Measurements from ENCODE around the gene PDE4B. TPM values are rescaled to one million over a fixed set of nuclear protein-coding genes. Genes with fewer than 3 reads are reported as not detected.

The PDE4B gene
- polyA plus RNA-seq, 1 donor (not counting 4 experiments of a cell fraction or from before 2014, with no cell fraction given), result 0.29 TPM

DNA sequence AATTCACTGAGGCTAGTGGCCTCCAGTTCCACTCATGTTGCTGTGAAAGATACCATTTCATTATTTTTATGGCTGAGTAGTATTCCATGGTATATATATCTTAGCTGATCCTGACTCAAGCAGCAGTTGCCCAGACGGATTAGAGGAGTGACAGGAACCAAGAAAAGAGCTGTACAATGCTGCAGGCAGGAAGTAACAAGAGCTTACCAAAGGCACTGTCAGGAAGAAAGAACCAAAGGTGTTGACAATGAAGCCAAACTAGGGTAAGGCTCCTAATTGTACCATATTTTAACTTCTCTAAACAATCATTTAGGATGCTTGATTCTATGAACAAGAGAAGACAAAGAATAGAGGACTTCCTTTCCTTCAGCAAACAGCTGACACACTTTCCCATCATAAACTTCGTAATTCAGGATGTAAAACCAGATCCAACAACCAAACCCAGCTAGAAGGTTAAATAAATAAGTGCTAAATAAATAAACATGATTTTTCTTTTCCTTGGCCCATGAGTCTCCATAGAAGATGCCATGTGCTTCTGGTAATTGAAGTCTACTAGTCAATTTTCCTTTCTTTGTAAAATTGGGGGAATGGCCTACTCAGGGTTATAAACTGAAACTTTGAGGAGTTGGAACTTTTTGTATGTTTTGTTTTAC lies 493.0 kb downstream of the PDE4B start:
- FAIRE-seq (no peak), DNase-seq (ENCODE audit: low read depth, low spot score) (no peak)
- dilution Hi-C loops (cut with MboI; ENCODE audit: extremely low pct_ligation_motif_present, low sequenced_read_pairs), result no loop called here
- Histone ChIP-seq H3K27ac (ENCODE audit: control insufficient read depth, insufficient read depth, low read length) (peak overlapping the region; percentile 40), H3K36me3 (ENCODE audit: control insufficient read depth in 2 of 2, extremely low read depth in 1 of 2, insufficient read depth in 2 of 2, low read length in 2 of 2) (no peaks in the 10 kb centered on the region), H3K4me2 (ENCODE audit: control insufficient read depth, extremely low read depth, insufficient read depth, low read depth, low read length) (no peak overlapping the region), H3K4me1 (ENCODE audit: control insufficient read depth, extremely low read depth, insufficient read depth, low read length) (peaks cover 24% of the 10 kb centered on the region), H3K4me3 (ENCODE audit: control insufficient read depth in 2 of 3, extremely low read depth in 1 of 3, insufficient read depth in 2 of 3, low read depth in 1 of 3, low read length in 3 of 3) (no peak overlapping the region), H3K27me3 (ENCODE audit: control insufficient read depth, extremely low read depth, insufficient read depth, low read length) (no peaks in the 10 kb centered on the region), H3K9ac (ENCODE audit: control insufficient read depth, extremely low read depth, insufficient read depth, low read length) (no peak overlapping the region), H3K9me3 (ENCODE audit: control insufficient read depth, low read depth, low read length) (no peaks in the 10 kb centered on the region), H2AFZ (ENCODE audit: control insufficient read depth, low read length) (no peak overlapping the region), H3K79me2 (ENCODE audit: control insufficient read depth, insufficient read depth, low read length) (no peaks in the 10 kb centered on the region), H3K9me1 (ENCODE audit: control insufficient read depth, extremely low read depth, insufficient read depth, low read length) (no peaks in the 10 kb centered on the region), H4K20me1 (ENCODE audit: control insufficient read depth, extremely low read depth, insufficient read depth, low read length) (no peaks in the 10 kb centered on the region)
- TF ChIP-seq CTCF (optimal IDR thresholded peaks at IDR 0.05 in 1 of 3, IDR thresholded peaks at IDR 0.05 in 1 of 3, conservative IDR thresholded peaks at IDR 0.05 in 1 of 3; ENCODE audit: extremely low read depth in 1 of 3, insufficient read depth in 2 of 3, low read length in 3 of 3), result no peak
- no peak for TF ChIP-seq EZH2 (IDR thresholded peaks at IDR 0.05; ENCODE audit: low read length)

DNA sequence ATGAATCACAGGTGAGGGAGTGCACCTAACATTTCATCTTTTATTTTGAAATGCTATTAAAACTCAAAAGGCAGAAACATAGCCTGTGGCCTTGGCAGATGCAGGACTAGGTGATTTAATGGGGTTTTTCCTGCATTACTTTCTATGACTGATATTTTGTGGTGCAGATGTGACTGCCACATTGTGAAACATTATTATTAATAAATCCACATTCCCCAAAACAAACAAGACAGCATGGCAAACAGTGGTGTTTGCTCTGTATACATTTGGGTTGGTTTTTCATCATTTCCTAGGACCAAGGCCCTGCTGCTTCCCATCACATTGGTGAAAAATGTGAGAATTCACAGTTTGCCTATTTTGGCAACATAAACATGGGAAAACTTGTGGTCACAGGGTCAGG lies 493.6 kb downstream of the PDE4B start:
- Histone ChIP-seq H3K4me2 (ENCODE audit: control insufficient read depth, extremely low read depth, insufficient read depth, low read depth, low read length) (peak overlapping the region; percentile 9), H3K79me2 (ENCODE audit: control insufficient read depth, insufficient read depth, low read length) (no peaks in the 10 kb centered on the region), H3K9ac (ENCODE audit: control insufficient read depth, extremely low read depth, insufficient read depth, low read length) (no peak overlapping the region), H3K27ac (ENCODE audit: control insufficient read depth, insufficient read depth, low read length) (peak overlapping the region; percentile 66), H3K36me3 (ENCODE audit: control insufficient read depth in 2 of 2, extremely low read depth in 1 of 2, insufficient read depth in 2 of 2, low read length in 2 of 2) (no peaks in the 10 kb centered on the region), H3K4me1 (ENCODE audit: control insufficient read depth, extremely low read depth, insufficient read depth, low read length) (peaks cover 28% of the 10 kb centered on the region), H3K4me3 (ENCODE audit: control insufficient read depth in 2 of 3, extremely low read depth in 1 of 3, insufficient read depth in 2 of 3, low read depth in 1 of 3, low read length in 3 of 3) (no peak overlapping the region), H3K27me3 (ENCODE audit: control insufficient read depth, extremely low read depth, insufficient read depth, low read length) (no peaks in the 10 kb centered on the region), H4K20me1 (ENCODE audit: control insufficient read depth, extremely low read depth, insufficient read depth, low read length) (no peaks in the 10 kb centered on the region), H2AFZ (ENCODE audit: control insufficient read depth, low read length) (no peak overlapping the region), H3K9me1 (ENCODE audit: control insufficient read depth, extremely low read depth, insufficient read depth, low read length) (no peaks in the 10 kb centered on the region), H3K9me3 (ENCODE audit: control insufficient read depth, low read depth, low read length) (no peaks in the 10 kb centered on the region)
- TF ChIP-seq EZH2 (IDR thresholded peaks at IDR 0.05; ENCODE audit: low read length) (no peak), CTCF (optimal IDR thresholded peaks at IDR 0.05 in 1 of 3, IDR thresholded peaks at IDR 0.05 in 1 of 3, conservative IDR thresholded peaks at IDR 0.05 in 1 of 3; ENCODE audit: extremely low read depth in 1 of 3, insufficient read depth in 2 of 3, low read length in 3 of 3) (no peak)
- DNase-seq (ENCODE audit: low read depth, low spot score), result no peak
- FAIRE-seq, result no peak
- dilution Hi-C loops (cut with MboI; ENCODE audit: extremely low pct_ligation_motif_present, low sequenced_read_pairs), result no loop called here

Measured in keratinocyte (primary cell).